Astrocyte (in vitro differentiated cells and primary cell): ENCODE measurements around the gene CSNK2B.

Experiments
- CTCF ChIP-seq: IDR thresholded peaks from 2 replicates; pipeline ENCODE4 v1.5.1; 2011; ENCODE audit warnings: low read depth, mild to moderate bottlenecking, inconsistent platforms, low read length, moderate library complexity; ENCODE audit not compliant: insufficient read depth
- EZH2 ChIP-seq: IDR thresholded peaks from 2 replicates; pipeline ENCODE4 v1.6.1; 2012; ENCODE audit warnings: mild to moderate bottlenecking, low read length, inconsistent platforms; ENCODE audit not compliant: insufficient read depth

- TF ChIP-seq CTCF (no peak), EZH2 (no peak)
Measured at GRCh38 chr6:31654574-31655348, 11.1 kb upstream of the CSNK2B start.
